WERI-Rb-1 (cell line): Measurements from ENCODE around the gene ELN.

ENCODE experiments used
- DNase-seq: peaks from one replicate; pipeline ENCODE4 v3.0.0-alpha.2; 2020
- H3K27ac ChIP-seq: fragments of 250-450 bp; sonication (Bioruptor Pico); 2 replicates; pipeline ENCODE4 v1.5.1; 2020; ENCODE audit warnings: mild to moderate bottlenecking, moderate library complexity
- H3K27me3 ChIP-seq: fragments of 250-450 bp; sonication (Bioruptor Pico); 2 replicates; pipeline ENCODE4 v1.5.1; 2021; ENCODE audit warnings: mild to moderate bottlenecking, low read depth, moderate library complexity; ENCODE audit not compliant: insufficient read depth, severe bottlenecking
- H3K36me3 ChIP-seq: fragments of 250-450 bp; sonication (Bioruptor Pico); 2 replicates; pipeline ENCODE4 v1.5.1; 2020; ENCODE audit warnings: mild to moderate bottlenecking, moderate library complexity
- H3K4me3 ChIP-seq: 2 replicates; pipeline ENCODE4 v1.5.1; 2011; ENCODE audit warnings: low read depth, mild to moderate bottlenecking, control low read depth, low read length
- H3K9me3 ChIP-seq: fragments of 250-450 bp; sonication (Bioruptor Pico); 2 replicates; pipeline ENCODE4 v1.5.1; 2021; ENCODE audit warnings: mild to moderate bottlenecking, moderate library complexity; ENCODE audit not compliant: severe bottlenecking
- TF ChIP-seq, protein P1 (sequence below): IDR thresholded peaks from 2 replicates; pipeline ENCODE4 v1.5.1; 2011; ENCODE audit warnings: low read depth, mild to moderate bottlenecking, control low read depth, inconsistent platforms, low read length

Gene ELN

DNA sequence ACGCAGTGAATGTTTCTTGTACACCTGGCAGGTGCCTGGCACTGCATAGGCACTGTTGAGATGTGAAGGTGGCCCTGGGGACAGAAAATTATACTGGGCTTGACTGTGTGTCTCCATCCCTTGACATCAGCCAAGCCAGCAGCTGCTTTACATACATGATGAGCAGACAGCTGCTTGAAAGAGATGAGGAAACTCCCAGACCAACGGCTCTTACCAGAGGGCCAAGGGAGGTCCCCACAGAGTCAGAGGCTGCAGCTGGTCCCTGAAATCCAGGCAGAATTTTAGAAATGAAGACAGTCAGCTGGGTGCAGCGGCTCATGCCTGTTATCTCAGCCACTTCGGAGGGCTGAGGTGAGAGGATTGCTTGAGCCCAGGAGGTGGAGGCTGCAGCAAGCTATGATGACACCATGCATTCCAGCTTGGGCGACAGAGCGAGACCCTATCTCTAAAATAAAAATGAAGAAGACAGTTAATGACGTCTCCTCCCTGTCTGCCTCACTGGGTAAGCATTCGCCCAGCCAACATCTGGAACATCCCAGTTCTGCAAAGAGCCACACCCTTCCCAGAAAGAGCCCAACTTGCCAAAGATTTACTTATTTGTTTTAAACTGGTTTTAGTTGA, 73.2 kb downstream of the ELN start:
- H3K27me3 ChIP-seq = no peaks in the 10 kb centered on the region
- H3K4me3 ChIP-seq = no peak overlapping the region
- H3K27ac ChIP-seq = no peak overlapping the region
- TF ChIP-seq, protein P1, sequence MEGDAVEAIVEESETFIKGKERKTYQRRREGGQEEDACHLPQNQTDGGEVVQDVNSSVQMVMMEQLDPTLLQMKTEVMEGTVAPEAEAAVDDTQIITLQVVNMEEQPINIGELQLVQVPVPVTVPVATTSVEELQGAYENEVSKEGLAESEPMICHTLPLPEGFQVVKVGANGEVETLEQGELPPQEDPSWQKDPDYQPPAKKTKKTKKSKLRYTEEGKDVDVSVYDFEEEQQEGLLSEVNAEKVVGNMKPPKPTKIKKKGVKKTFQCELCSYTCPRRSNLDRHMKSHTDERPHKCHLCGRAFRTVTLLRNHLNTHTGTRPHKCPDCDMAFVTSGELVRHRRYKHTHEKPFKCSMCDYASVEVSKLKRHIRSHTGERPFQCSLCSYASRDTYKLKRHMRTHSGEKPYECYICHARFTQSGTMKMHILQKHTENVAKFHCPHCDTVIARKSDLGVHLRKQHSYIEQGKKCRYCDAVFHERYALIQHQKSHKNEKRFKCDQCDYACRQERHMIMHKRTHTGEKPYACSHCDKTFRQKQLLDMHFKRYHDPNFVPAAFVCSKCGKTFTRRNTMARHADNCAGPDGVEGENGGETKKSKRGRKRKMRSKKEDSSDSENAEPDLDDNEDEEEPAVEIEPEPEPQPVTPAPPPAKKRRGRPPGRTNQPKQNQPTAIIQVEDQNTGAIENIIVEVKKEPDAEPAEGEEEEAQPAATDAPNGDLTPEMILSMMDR = no peak
- H3K36me3 ChIP-seq = peaks cover 46% of the 10 kb centered on the region
- no peak for DNase-seq
- peaks cover 6% of the 10 kb centered on the region for H3K9me3 ChIP-seq

DNA sequence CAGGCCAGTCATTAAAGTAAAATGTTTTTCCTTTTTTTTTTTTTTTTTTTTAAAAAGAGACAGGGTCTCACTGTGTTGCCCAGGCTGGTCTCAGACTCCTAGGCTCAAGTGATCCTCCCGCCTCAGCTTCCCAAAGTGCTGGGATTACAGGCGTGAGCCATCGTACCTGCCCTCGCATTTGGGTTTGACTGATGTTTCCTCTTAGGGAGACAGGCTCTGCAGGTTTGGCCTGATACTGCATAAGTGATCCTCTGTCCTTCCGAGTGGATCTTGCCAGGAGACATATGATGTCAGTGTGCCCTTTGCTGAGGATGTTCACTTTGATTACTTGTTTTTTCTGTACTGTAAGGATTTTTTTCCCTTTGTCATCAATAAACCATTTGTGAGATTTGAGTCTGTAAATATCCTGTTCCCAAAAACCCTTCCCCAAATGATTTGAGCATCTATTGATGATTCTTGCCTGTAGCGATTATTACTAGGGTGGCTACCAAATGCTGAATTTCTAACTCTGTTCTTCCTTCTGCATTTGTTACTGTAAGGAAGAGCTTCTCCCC, 75.3 kb downstream of the ELN start:
- Histone ChIP-seq H3K4me3 (no peak overlapping the region), H3K27ac (no peak overlapping the region)

DNA sequence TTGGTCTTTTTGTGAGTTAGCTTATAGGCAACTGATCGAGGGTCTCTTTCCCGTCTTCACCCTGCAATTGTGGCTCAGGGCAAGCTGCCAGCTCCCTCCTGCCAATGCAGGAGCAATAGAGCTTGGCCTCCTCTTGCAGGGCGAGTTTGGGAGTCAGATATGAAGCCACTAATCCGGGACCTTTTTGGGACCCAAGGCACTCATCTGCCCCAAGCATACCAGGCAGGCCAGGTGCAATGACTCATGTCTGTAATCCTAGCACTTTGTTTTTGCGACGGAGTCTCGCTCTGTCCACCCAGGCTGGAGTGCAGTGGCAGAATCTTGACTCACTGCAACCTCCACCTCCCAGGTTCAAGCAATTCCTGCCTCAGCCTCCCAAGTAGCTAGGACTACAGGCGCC, 76.7 kb downstream of the ELN start:
- H3K9me3 ChIP-seq = no peaks in the 10 kb centered on the region
- H3K4me3 ChIP-seq = no peak overlapping the region
- H3K36me3 ChIP-seq = peaks cover 47% of the 10 kb centered on the region
- H3K27me3 ChIP-seq = no peaks in the 10 kb centered on the region
- TF ChIP-seq, protein P1 = no peak
- no peak for DNase-seq
- no peak overlapping the region for H3K27ac ChIP-seq

More for the DNA sequence above, 75.3 kb downstream of the ELN start:
- no peaks in the 10 kb centered on the region for H3K9me3 ChIP-seq
- H3K27me3 ChIP-seq = no peaks in the 10 kb centered on the region
- no peak for DNase-seq
- peaks cover 43% of the 10 kb centered on the region for H3K36me3 ChIP-seq
- TF ChIP-seq, protein P1 = no peak

DNA sequence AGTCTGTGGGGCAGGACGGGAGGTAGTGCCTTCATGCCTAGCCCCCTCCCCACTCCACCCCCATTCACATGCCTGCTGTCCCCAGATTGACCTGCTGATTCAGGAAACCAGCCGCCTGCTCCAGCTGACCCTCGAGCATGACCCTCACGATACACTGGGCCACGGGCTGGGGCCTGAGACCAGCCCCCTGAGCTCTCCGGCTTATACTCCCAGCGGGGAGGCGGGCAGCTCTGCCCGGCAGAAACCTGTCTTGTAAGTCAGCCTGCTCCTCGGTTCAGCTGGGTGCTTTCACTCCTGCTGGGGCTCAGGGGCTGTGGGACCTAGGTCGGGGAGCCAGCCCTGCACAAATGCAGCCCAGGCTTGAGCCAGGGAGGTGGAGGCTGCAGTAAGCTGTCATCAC, 78.0 kb downstream of the ELN start:
- H3K27ac ChIP-seq = no peak overlapping the region
- H3K27me3 ChIP-seq = no peaks in the 10 kb centered on the region
- H3K9me3 ChIP-seq = no peaks in the 10 kb centered on the region
- TF ChIP-seq, protein P1 = no peak
- H3K4me3 ChIP-seq = no peak overlapping the region
- peaks cover 51% of the 10 kb centered on the region for H3K36me3 ChIP-seq
- DNase-seq = no peak

DNA sequence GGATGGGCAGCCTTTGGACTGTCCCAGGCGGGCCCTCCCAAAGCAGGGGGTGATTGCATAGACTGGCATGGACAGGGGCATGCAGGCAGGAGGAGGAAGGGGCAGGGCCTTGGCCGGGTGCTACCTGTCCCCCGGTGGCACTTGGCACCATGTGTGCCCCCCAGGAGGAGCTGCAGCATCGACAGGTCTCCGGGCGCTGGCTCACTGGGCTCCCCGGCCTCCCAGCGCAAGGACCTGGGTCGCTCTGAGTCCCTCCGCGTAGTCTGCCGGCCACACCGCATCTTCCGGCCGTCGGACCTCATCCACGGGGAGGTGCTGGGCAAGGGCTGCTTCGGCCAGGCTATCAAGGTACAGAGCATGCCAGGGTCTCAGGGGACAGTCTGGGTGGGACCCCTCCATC, 78.9 kb downstream of the ELN start:
- no peak overlapping the region for H3K27ac ChIP-seq
- no peak overlapping the region for H3K4me3 ChIP-seq
- no peak for DNase-seq
- H3K9me3 ChIP-seq = no peaks in the 10 kb centered on the region
- TF ChIP-seq, protein P1 = no peak
- no peaks in the 10 kb centered on the region for H3K27me3 ChIP-seq
- H3K36me3 ChIP-seq = peaks cover 55% of the 10 kb centered on the region

DNA sequence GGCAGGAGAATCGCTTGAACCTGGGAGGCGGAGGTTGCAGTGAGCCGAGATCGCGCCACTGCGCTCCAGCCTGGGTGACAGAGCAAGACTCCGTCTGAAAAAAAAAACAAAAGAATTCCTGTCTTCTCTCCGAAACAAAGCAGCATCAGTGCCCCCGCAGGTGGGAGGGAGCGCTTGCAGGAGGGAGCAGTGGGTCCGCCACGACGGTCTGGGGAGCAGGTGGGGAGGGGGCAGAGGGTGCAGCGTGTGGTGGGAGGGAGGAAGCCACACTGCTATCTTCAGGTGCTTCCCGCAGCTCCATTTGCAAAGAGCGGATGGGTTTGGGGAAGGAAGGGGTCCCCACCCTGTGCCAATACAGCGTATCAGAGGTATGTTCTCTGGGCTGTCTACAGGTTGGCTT, 87.4 kb downstream of the ELN start:
- Histone ChIP-seq H3K27me3 (no peaks in the 10 kb centered on the region), H3K4me3 (no peak overlapping the region), H3K27ac (no peak overlapping the region), H3K36me3 (peaks cover 45% of the 10 kb centered on the region), H3K9me3 (no peaks in the 10 kb centered on the region)
- TF ChIP-seq, protein P1 = peak; percentile 32; the same call in 1 of the 2 replicates
- peak; percentile 32 for DNase-seq
